GM23338 (cell line): ENCODE data around the gene OGFRL1. TPM values are rescaled to one million over a fixed set of nuclear protein-coding genes. Genes with fewer than 3 reads are reported as not detected.

ENCODE experiments used
- ATAC-seq: fragments of 200-7000 bp; cut with Tn5 transposase; 3 replicates; pipeline ENCODE4 v1.9.1; 2020
- DNase-seq: peaks from one replicate; pipeline ENCODE4 v3.0.0-alpha.2; 2015; ENCODE audit warnings: low spot score
- H2AFZ ChIP-seq: fragments of 200-600 bp; sonication (generic); 2 replicates; pipeline ENCODE4 v1.8.0; 2016; ENCODE audit warnings: antibody characterized with exemption, mild to moderate bottlenecking, moderate library complexity
- H3F3A ChIP-seq: fragments of 200-600 bp; sonication (generic); replicated peaks from 2 replicates; pipeline ENCODE4 v1.8.0; 2017; ENCODE audit warnings: antibody characterized with exemption, mixed run types, low read depth
- H3K27ac ChIP-seq: fragments of 200-600 bp; sonication (generic); 2 replicates; pipeline ENCODE4 v1.6.1; 2016; ENCODE audit warnings: low read depth
- H3K27me3 ChIP-seq: fragments of 200-600 bp; sonication (generic); 2 replicates; pipeline ENCODE4 v1.8.0; 2016; ENCODE audit warnings: mild to moderate bottlenecking, mixed run types, moderate library complexity; ENCODE audit not compliant: insufficient read depth
- H3K36me3 ChIP-seq: fragments of 200-600 bp; sonication (generic); 2 replicates; pipeline ENCODE4 v1.8.0; 2016; ENCODE audit warnings: mild to moderate bottlenecking; ENCODE audit not compliant: insufficient read depth
- H3K4me1 ChIP-seq: fragments of 200-600 bp; sonication (generic); 2 replicates; pipeline ENCODE4 v1.8.0; 2016; ENCODE audit warnings: mild to moderate bottlenecking, moderate library complexity; ENCODE audit not compliant: insufficient read depth
- H3K4me2 ChIP-seq: fragments of 200-600 bp; sonication (generic); 2 replicates; pipeline ENCODE4 v1.7.1; 2017; ENCODE audit warnings: mixed run types
- H3K4me3 ChIP-seq: fragments of 200-600 bp; sonication (generic); 2 replicates; pipeline ENCODE4 v1.6.1; 2016; ENCODE audit warnings: mixed run types
- H3K79me2 ChIP-seq: fragments of 200-600 bp; sonication (generic); replicated peaks from 2 replicates; pipeline ENCODE4 v1.8.0; 2017; ENCODE audit warnings: mild to moderate bottlenecking; ENCODE audit not compliant: insufficient read depth
- H3K9me2 ChIP-seq: fragments of 200-600 bp; sonication (generic); 2 replicates; pipeline ENCODE4 v1.8.0; 2017; ENCODE audit not compliant: insufficient read depth
- H4K20me1 ChIP-seq: fragments of 200-600 bp; sonication (generic); replicated peaks from 2 replicates; pipeline ENCODE4 v1.8.0; 2017; ENCODE audit warnings: mild to moderate bottlenecking; ENCODE audit not compliant: insufficient read depth
- H3K27ac Mint-ChIP-seq: 2 replicates; pipeline ENCODE4 v1.8.0; 2020; ENCODE audit warnings: inconsistent platforms, mild to moderate bottlenecking, moderate library complexity, mixed read lengths
- H3K27me3 Mint-ChIP-seq: 3 replicates; pipeline ENCODE4 v1.8.0; 2022; ENCODE audit warnings: low read depth, mild to moderate bottlenecking, moderate library complexity, mixed read lengths, inconsistent platforms; ENCODE audit not compliant: insufficient read depth, poor library complexity
- H3K36me3 Mint-ChIP-seq: 3 replicates; pipeline ENCODE4 v1.8.0; 2021; ENCODE audit warnings: low read depth, mild to moderate bottlenecking, inconsistent platforms, moderate library complexity, mixed read lengths
- H3K4me1 Mint-ChIP-seq: 3 replicates; pipeline ENCODE4 v1.8.0; 2020; ENCODE audit warnings: mild to moderate bottlenecking, inconsistent platforms, mixed read lengths
- H3K4me3 Mint-ChIP-seq: 3 replicates; pipeline ENCODE4 v1.8.0; 2021; ENCODE audit warnings: moderate library complexity, mild to moderate bottlenecking, inconsistent platforms, mixed read lengths
- H3K9me3 Mint-ChIP-seq: 3 replicates; pipeline ENCODE4 v1.8.0; 2020; ENCODE audit warnings: moderate library complexity, mild to moderate bottlenecking, inconsistent platforms, mixed read lengths
- CREB1 ChIP-seq: fragments of 250-450 bp; sonication (Bioruptor Pico); IDR thresholded peaks from 2 replicates; pipeline ENCODE4 v1.5.0; 2020; ENCODE audit warnings: low read depth, mild to moderate bottlenecking, moderate library complexity
- EZH2 ChIP-seq: fragments of 200-600 bp; sonication (generic); IDR thresholded peaks from one replicate; pipeline ENCODE4 v1.8.0; 2017; ENCODE audit warnings: antibody characterized with exemption, mild to moderate bottlenecking, low read depth; ENCODE audit not compliant: unreplicated experiment
- EZH2phosphoT487 ChIP-seq: fragments of 200-600 bp; sonication (generic); IDR thresholded peaks from one replicate; pipeline ENCODE4 v1.8.1; 2018; ENCODE audit warnings: antibody characterized with exemption; ENCODE audit not compliant: unreplicated experiment
- JUNB ChIP-seq: IDR thresholded peaks from one replicate; pipeline ENCODE4 v1.6.1; 2016; ENCODE audit warnings: antibody characterized with exemption; ENCODE audit not compliant: unreplicated experiment
- NANOG ChIP-seq: IDR thresholded peaks from 2 replicates; pipeline ENCODE4 v1.6.1; 2016; ENCODE audit warnings: antibody characterized with exemption, borderline replicate concordance
- POLR2AphosphoS5 ChIP-seq: IDR thresholded peaks from 2 replicates; pipeline ENCODE4 v1.6.1; 2016; ENCODE audit warnings: antibody characterized with exemption, low read depth
- STAT1 ChIP-seq: IDR thresholded peaks from one replicate; pipeline ENCODE4 v1.6.1; 2016; ENCODE audit warnings: antibody characterized with exemption; ENCODE audit not compliant: unreplicated experiment
- ZNF114 ChIP-seq: fragments of 250-450 bp; sonication (Bioruptor Pico); IDR thresholded peaks from 2 replicates; pipeline ENCODE4 v1.5.0; 2020; ENCODE audit warnings: mild to moderate bottlenecking, moderate library complexity
- ZNF331 ChIP-seq: fragments of 250-450 bp; sonication (Bioruptor Pico); IDR thresholded peaks from 2 replicates; pipeline ENCODE4 v1.5.0; 2020; ENCODE audit warnings: low read depth, mild to moderate bottlenecking, moderate library complexity
- polyA plus RNA-seq: library from polyadenylated mRNA; unstranded; fragments of >200 nt; fragmentation: Nextera tagmentation; extraction: Ambion mirVana; gene quantifications from 2 replicates; pipeline ENCODE4 v1.2.1, GENCODE V29; 2016
- total RNA-seq: library from RNA; depleted of rRNA; stranded (reverse); fragments of >200 nt; shearing (Covaris generic); gene quantifications from 2 replicates; pipeline ENCODE4 v1.2.3, GENCODE V29; 2014
- TF ChIP-seq, protein P1 (sequence below): fragments of 250-450 bp; sonication (Bioruptor Pico); IDR thresholded peaks from 2 replicates; pipeline ENCODE4 v1.5.0; 2020; ENCODE audit warnings: mild to moderate bottlenecking, moderate library complexity
- TF ChIP-seq, protein P2 (sequence below), 2 experiments: fragments of 200-600 bp in 1 of 2; sonication (generic) in 1 of 2; conservative IDR thresholded peaks; 2 replicates each; pipeline versions ENCODE4 v1.5.1 to v1.6.1; 2016 to 2017; ENCODE audit warnings: antibody characterized with exemption in 2 of 2, low read depth in 2 of 2, mild to moderate bottlenecking in 2 of 2, moderate library complexity in 1 of 2
- TF ChIP-seq, protein P3 (sequence below): IDR thresholded peaks from 2 replicates; pipeline ENCODE4 v1.6.1; 2016; ENCODE audit warnings: antibody characterized with exemption
- TF ChIP-seq, protein P4 (sequence below): IDR thresholded peaks from one replicate; pipeline ENCODE4 v1.6.1; 2018; ENCODE audit warnings: antibody characterized with exemption; ENCODE audit not compliant: unreplicated experiment

Gene OGFRL1
- total and polyA plus RNA-seq, 2 experiments from 2014 or later: 4.2 to 10.0 TPM

DNA sequence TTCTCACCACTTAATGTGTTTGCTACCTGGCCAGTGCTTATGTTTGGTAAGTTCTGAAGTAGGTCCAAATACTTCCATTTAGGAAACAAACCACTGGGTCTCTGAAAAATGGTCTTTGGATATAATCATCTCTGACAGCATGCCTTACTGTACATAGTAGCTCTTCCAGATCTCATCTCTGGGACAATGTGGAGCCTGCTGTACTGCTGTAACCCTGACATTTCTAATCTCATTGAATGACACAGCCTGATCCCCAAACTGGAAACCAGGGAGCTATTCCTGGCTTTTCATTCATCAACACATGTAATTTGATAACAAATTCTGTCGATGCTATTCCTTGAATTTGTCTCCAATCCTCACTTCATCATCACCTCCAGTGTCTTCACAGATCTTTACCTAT is 23.5 kb downstream of the OGFRL1 start:
- Histone ChIP-seq H3K4me2 (no peak overlapping the region), H3K36me3 (no peaks in the 10 kb centered on the region), H3F3A (no peaks in the 10 kb centered on the region), H3K4me1 (no peaks in the 10 kb centered on the region), H3K79me2 (no peaks in the 10 kb centered on the region), H4K20me1 (no peaks in the 10 kb centered on the region), H3K27ac (no peak overlapping the region), H3K9me2 (peaks cover 5% of the 10 kb centered on the region), H3K27me3 (no peaks in the 10 kb centered on the region), H2AFZ (no peak overlapping the region), H3K4me3 (no peak overlapping the region)
- ATAC-seq: no peak
- Mint-ChIP-seq H3K36me3 (no peaks in the 10 kb centered on the region), H3K27me3 (no peaks in the 10 kb centered on the region), H3K9me3 (no peaks in the 10 kb centered on the region), H3K4me3 (no peak overlapping the region), H3K27ac (no peak overlapping the region), H3K4me1 (no peaks in the 10 kb centered on the region)
- TF ChIP-seq CREB1: no peak
- TF ChIP-seq JUNB: no peak
- TF ChIP-seq, protein P1, sequence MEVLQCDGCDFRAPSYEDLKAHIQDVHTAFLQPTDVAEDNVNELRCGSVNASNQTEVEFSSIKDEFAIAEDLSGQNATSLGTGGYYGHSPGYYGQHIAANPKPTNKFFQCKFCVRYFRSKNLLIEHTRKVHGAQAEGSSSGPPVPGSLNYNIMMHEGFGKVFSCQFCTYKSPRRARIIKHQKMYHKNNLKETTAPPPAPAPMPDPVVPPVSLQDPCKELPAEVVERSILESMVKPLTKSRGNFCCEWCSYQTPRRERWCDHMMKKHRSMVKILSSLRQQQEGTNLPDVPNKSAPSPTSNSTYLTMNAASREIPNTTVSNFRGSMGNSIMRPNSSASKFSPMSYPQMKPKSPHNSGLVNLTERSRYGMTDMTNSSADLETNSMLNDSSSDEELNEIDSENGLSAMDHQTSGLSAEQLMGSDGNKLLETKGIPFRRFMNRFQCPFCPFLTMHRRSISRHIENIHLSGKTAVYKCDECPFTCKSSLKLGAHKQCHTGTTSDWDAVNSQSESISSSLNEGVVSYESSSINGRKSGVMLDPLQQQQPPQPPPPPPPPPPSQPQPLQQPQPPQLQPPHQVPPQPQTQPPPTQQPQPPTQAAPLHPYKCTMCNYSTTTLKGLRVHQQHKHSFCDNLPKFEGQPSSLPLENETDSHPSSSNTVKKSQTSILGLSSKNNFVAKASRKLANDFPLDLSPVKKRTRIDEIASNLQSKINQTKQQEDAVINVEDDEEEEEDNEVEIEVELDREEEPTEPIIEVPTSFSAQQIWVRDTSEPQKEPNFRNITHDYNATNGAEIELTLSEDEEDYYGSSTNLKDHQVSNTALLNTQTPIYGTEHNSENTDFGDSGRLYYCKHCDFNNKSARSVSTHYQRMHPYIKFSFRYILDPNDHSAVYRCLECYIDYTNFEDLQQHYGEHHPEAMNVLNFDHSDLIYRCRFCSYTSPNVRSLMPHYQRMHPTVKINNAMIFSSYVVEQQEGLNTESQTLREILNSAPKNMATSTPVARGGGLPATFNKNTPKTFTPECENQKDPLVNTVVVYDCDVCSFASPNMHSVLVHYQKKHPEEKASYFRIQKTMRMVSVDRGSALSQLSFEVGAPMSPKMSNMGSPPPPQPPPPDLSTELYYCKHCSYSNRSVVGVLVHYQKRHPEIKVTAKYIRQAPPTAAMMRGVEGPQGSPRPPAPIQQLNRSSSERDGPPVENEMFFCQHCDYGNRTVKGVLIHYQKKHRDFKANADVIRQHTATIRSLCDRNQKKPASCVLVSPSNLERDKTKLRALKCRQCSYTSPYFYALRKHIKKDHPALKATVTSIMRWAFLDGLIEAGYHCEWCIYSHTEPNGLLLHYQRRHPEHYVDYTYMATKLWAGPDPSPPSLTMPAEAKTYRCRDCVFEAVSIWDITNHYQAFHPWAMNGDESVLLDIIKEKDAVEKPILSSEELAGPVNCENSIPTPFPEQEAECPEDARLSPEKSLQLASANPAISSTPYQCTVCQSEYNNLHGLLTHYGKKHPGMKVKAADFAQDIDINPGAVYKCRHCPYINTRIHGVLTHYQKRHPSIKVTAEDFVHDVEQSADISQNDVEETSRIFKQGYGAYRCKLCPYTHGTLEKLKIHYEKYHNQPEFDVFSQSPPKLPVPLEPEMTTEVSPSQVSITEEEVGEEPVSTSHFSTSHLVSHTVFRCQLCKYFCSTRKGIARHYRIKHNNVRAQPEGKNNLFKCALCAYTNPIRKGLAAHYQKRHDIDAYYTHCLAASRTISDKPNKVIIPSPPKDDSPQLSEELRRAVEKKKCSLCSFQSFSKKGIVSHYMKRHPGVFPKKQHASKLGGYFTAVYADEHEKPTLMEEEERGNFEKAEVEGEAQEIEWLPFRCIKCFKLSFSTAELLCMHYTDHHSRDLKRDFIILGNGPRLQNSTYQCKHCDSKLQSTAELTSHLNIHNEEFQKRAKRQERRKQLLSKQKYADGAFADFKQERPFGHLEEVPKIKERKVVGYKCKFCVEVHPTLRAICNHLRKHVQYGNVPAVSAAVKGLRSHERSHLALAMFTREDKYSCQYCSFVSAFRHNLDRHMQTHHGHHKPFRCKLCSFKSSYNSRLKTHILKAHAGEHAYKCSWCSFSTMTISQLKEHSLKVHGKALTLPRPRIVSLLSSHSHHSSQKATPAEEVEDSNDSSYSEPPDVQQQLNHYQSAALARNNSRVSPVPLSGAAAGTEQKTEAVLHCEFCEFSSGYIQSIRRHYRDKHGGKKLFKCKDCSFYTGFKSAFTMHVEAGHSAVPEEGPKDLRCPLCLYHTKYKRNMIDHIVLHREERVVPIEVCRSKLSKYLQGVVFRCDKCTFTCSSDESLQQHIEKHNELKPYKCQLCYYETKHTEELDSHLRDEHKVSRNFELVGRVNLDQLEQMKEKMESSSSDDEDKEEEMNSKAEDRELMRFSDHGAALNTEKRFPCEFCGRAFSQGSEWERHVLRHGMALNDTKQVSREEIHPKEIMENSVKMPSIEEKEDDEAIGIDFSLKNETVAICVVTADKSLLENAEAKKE (CRISPR knock-in tag): no peak
- TF ChIP-seq EZH2phosphoT487: no peak
- TF ChIP-seq, protein P2, sequence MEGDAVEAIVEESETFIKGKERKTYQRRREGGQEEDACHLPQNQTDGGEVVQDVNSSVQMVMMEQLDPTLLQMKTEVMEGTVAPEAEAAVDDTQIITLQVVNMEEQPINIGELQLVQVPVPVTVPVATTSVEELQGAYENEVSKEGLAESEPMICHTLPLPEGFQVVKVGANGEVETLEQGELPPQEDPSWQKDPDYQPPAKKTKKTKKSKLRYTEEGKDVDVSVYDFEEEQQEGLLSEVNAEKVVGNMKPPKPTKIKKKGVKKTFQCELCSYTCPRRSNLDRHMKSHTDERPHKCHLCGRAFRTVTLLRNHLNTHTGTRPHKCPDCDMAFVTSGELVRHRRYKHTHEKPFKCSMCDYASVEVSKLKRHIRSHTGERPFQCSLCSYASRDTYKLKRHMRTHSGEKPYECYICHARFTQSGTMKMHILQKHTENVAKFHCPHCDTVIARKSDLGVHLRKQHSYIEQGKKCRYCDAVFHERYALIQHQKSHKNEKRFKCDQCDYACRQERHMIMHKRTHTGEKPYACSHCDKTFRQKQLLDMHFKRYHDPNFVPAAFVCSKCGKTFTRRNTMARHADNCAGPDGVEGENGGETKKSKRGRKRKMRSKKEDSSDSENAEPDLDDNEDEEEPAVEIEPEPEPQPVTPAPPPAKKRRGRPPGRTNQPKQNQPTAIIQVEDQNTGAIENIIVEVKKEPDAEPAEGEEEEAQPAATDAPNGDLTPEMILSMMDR (conservative IDR thresholded peaks at IDR 0.05; ENCODE audit: low read depth in 2 of 2): no peak
- TF ChIP-seq, protein P3, sequence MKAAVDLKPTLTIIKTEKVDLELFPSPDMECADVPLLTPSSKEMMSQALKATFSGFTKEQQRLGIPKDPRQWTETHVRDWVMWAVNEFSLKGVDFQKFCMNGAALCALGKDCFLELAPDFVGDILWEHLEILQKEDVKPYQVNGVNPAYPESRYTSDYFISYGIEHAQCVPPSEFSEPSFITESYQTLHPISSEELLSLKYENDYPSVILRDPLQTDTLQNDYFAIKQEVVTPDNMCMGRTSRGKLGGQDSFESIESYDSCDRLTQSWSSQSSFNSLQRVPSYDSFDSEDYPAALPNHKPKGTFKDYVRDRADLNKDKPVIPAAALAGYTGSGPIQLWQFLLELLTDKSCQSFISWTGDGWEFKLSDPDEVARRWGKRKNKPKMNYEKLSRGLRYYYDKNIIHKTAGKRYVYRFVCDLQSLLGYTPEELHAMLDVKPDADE: no peak
- TF ChIP-seq ZNF331 (CRISPR knock-in tag): no peak
- no peak for TF ChIP-seq EZH2
- no peak for TF ChIP-seq NANOG
- no peak for TF ChIP-seq POLR2AphosphoS5
- TF ChIP-seq STAT1: no peak
- no peak for TF ChIP-seq ZNF114
- TF ChIP-seq, protein P4, sequence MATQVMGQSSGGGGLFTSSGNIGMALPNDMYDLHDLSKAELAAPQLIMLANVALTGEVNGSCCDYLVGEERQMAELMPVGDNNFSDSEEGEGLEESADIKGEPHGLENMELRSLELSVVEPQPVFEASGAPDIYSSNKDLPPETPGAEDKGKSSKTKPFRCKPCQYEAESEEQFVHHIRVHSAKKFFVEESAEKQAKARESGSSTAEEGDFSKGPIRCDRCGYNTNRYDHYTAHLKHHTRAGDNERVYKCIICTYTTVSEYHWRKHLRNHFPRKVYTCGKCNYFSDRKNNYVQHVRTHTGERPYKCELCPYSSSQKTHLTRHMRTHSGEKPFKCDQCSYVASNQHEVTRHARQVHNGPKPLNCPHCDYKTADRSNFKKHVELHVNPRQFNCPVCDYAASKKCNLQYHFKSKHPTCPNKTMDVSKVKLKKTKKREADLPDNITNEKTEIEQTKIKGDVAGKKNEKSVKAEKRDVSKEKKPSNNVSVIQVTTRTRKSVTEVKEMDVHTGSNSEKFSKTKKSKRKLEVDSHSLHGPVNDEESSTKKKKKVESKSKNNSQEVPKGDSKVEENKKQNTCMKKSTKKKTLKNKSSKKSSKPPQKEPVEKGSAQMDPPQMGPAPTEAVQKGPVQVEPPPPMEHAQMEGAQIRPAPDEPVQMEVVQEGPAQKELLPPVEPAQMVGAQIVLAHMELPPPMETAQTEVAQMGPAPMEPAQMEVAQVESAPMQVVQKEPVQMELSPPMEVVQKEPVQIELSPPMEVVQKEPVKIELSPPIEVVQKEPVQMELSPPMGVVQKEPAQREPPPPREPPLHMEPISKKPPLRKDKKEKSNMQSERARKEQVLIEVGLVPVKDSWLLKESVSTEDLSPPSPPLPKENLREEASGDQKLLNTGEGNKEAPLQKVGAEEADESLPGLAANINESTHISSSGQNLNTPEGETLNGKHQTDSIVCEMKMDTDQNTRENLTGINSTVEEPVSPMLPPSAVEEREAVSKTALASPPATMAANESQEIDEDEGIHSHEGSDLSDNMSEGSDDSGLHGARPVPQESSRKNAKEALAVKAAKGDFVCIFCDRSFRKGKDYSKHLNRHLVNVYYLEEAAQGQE: no peak
- no peak for DNase-seq
